Cardiac fibroblast (primary cell): ENCODE data around the gene RYR1.
"Not testable (repeated sequence)": the region's sequence is repeated elsewhere in the genome, so short reads cannot be mapped to it uniquely, and the experiment has no call there.

Source experiments
- DNase-seq, 2 donors: peaks; one replicate each; pipeline versions ENCODE4 v3.0.0 to v3.0.0-alpha.2; 2010; ENCODE audit warnings: low read depth in 2 of 2
- H3K4me3 ChIP-seq, 2 donors: replicated peaks in 1 of 2; 1 replicate in 1 of 2; 2 replicates in 1 of 2; pipeline ENCODE4 v1.5.1; 2011; ENCODE audit warnings: low read depth in 2 of 2, low read length in 2 of 2, mild to moderate bottlenecking in 2 of 2, moderate library complexity in 1 of 2
- TF ChIP-seq, protein P1 (sequence below): IDR thresholded peaks from one replicate; pipeline ENCODE4 v1.5.1; 2011; ENCODE audit warnings: low read depth, mild to moderate bottlenecking, low read length, inconsistent platforms

The RYR1 gene

DNA sequence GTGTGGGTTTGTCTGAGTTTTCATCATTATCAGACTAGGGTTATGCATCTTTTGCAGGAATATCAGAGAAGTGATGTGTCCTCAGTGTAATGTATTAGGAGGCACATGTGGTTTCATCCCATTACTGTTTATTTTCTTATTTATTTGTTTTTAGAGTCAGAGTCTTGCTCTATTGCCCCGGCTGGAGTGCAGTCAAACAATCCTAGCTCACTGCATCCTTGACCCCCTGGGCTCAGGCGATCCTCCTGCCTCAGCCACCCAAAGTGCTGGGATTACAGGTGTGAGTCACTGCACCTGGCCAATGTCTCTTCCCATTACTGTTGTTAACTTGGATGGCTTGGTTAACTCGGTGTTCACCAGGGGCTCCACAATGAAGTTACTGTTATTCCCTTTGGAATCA lies 116.9 kb downstream of the RYR1 start:
- no peak overlapping the region for H3K4me3 ChIP-seq
- TF ChIP-seq, protein P1, sequence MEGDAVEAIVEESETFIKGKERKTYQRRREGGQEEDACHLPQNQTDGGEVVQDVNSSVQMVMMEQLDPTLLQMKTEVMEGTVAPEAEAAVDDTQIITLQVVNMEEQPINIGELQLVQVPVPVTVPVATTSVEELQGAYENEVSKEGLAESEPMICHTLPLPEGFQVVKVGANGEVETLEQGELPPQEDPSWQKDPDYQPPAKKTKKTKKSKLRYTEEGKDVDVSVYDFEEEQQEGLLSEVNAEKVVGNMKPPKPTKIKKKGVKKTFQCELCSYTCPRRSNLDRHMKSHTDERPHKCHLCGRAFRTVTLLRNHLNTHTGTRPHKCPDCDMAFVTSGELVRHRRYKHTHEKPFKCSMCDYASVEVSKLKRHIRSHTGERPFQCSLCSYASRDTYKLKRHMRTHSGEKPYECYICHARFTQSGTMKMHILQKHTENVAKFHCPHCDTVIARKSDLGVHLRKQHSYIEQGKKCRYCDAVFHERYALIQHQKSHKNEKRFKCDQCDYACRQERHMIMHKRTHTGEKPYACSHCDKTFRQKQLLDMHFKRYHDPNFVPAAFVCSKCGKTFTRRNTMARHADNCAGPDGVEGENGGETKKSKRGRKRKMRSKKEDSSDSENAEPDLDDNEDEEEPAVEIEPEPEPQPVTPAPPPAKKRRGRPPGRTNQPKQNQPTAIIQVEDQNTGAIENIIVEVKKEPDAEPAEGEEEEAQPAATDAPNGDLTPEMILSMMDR: no peak
- no peak for DNase-seq

DNA sequence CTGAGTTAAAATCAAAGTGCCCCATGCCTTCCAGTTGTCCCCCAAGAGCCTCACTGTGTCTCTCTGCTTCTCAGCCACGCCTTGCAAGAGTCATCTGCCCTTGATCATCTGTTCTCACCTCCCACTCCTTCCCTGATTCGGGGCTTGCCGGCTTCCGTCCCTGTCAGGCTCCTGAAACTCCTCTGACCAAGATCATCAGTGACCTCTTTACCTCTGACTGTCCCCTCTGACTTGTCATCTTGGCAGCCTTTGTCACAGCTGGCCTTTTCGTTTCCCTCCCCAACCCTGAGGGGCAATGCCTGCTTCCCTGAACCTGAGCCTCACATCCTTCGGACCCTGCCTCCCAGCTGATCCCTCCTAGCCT lies 117.9 kb downstream of the RYR1 start:
- TF ChIP-seq, protein P1: no peak
- no peak overlapping the region for H3K4me3 ChIP-seq
- no peak for DNase-seq

DNA sequence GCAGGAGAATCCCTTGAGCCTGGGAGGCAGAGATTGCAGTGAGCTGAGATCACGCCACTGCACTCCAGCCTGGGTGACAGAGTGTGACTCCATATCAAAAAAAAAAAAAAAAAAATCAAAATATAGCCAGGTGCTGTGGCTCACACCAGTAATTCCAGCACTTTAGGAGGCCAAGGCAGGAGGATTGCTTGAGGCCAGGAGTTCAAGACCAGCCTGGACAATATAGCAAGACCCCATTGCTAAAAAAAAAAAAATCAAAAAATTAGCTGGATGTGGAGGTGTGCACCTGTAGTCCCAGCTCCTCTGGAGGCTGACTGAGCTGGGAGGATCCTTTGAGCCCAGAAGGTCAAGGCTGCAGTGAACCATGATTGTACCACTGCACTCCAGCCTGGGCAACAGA lies 119.7 kb downstream of the RYR1 start:
- not testable (repeated sequence) for DNase-seq, H3K4me3 ChIP-seq

DNA sequence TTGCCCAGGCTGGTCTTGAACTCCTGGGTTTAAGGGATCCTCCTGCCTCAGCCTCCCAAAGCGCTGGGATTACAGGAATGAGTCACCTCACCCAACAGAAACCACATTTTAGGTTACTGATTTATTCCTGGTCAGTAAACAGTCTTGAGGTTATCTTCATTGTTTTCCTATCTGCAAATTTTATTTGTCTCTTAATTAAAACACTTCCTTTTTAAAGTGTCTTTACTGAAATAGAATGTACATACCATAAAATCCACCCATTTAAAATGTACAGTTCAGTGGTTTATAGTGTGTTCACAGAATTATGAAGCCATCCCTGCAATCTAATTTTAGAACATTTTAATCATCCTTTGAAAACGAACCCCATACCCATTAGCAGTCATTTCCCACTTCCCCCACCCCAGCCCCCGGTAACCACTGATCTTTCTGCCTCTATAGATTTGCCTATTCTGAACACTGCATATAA lies 121.2 kb downstream of the RYR1 start:
- H3K4me3 ChIP-seq: no peak overlapping the region
- TF ChIP-seq, protein P1: no peak
- no peak for DNase-seq

DNA sequence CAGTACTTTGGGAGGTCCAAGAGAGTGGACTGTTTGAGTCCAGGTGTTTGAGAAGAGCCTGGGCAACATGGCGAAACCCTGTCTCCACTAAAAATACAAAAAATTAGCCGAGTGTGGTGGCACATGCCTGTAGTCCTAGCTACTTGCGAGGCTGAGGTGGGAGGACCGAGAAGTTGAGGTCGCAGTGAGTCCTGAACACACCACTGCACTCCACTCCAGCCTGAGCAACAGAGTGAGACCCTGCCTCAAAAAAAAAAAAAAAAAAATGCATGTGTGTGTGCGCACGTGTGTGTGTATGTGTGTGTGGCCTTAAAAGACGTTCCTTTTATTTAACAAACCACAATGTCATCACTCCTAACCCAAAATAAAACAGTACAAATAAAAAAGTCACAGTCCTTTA lies 121.7 kb downstream of the RYR1 start:
- TF ChIP-seq, protein P1: no peak
- no peak for DNase-seq
- no peak overlapping the region for H3K4me3 ChIP-seq

DNA sequence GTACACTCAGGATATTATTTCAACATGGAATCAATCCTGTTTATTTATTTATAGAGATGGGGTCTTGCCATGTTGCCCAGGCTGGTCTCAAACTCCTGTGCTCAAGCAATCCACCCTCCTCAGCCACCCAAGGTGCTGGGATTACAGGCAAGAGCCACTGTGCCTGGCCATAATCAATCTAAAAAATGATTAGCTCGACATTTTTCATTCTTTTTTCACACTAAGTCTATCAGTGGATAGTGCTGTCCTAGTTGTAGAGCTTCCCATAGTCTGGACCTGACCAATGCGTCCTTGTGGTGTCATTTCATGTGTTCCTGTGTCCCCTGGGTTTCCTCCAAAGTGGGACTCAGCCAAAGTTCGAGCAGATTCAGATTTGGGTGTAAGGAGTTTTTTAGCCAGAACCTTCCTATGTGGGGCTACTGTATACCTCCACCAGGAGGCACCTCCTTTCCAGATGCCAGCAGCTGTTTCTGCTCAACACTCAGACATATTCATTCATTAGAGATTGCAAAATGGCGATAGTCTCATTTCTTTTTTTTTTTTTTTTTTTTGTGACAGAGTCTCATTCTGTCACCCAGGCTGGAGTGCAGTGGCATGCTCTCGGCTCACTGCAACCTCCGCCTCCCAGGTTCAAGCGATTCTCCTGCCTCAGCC lies 123.2 kb downstream of the RYR1 start:
- no peak for DNase-seq
- TF ChIP-seq, protein P1: peak; percentile 21
- no peak overlapping the region for H3K4me3 ChIP-seq

DNA sequence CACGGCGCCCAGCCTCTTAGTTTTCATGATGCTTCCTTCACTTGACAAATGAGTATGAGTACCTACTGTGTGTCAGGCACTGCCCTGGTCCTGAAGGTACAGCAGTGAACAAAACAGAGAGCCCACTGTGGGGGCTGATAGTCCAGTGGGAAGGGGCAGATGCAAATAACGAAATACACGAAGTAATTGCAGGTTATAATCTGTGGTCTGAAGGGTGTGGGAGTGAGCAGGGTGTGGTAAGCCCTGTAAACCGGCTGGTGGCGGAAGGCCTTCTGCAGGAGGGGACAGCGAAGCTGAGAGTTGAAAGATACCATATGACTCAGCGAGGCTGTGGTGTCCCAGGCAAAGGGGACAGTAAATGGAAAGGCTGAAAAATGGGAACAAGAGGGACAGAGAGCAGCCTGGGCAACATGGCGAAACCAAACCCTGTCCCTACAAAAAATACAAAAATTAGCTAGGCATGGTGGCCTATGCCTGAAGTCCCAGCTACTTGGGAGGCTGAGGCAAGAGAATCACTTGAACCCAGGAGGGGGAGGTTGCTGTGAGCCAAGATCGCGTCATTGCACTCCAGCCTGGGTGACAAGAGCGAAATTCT lies 123.8 kb downstream of the RYR1 start:
- no peak overlapping the region for H3K4me3 ChIP-seq
- TF ChIP-seq, protein P1: no peak

DNA sequence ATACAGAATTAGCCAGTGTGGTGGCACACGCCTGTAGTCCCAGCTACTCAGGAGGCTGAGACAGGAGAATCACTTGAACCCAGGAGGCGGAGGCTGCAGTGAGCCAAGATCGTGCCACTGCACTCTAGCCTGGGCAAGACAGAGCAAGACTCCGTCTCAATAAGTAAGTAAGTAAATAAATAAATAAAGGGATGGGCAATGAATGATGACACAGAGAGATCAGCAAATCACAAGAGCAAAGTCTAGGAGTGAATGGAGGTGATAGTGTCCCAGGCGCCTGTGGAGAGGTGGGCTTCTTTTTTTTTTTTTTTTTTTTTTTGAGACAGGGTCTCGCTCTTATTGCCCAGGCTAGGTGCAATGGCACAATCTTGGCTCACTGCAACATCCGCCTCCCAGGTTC lies 125.4 kb downstream of the RYR1 start:
- DNase-seq, H3K4me3 ChIP-seq: not testable (repeated sequence)

More for the DNA sequence above, 123.8 kb downstream of the RYR1 start:
- DNase-seq: no peak
